ENCODE results near the gene CNGA3. TPM values are rescaled to one million over a fixed set of nuclear protein-coding genes. Genes with fewer than 3 reads are reported as not detected.

Gene CNGA3
- total RNA-seq, 4 donors from 2014 or later = 0.09 TPM; not detected in 3

- in situ Hi-C loops (cut with MboI; ENCODE audit: low sequenced_read_pairs in 4 of 4) = no loop called here
Observed at GRCh38 chr2:98334439-98335078, 11.7 kb upstream of the CNGA3 start.

GRCh38 chr2:98335271-98335670 lies 11.0 kb upstream of the CNGA3 start:
- H3K27ac ChIP-seq = no peak overlapping the region
- H3K9me3 ChIP-seq = no peaks in the 10 kb centered on the region
- in situ Hi-C loops (cut with MboI; ENCODE audit: low sequenced_read_pairs in 4 of 4) = no loop called here
- H3K27me3 ChIP-seq = no peaks in the 10 kb centered on the region
- no peaks in the 10 kb centered on the region for H3K4me1 ChIP-seq
- TF ChIP-seq CTCF (IDR thresholded peaks at IDR 0.05 in 4 of 5, conservative IDR thresholded peaks at IDR 0.05 in 1 of 5) = no peak
- TF ChIP-seq POLR2A (IDR thresholded peaks at IDR 0.05) = no peak
- H3K4me3 ChIP-seq = no peak overlapping the region
- H3K36me3 ChIP-seq = no peaks in the 10 kb centered on the region
- DNase-seq (no peak), ATAC-seq (no peak)
- intact Hi-C loops (cut with DNase I; ENCODE audit: low total_unique reads) = no loop called here

More at GRCh38 chr2:98334439-98335078, 11.7 kb upstream of the CNGA3 start:
- H3K36me3 ChIP-seq = no peaks in the 10 kb centered on the region
- no peak for DNase-seq
- H3K27me3 ChIP-seq = no peaks in the 10 kb centered on the region
- no peak for ATAC-seq
- H3K4me1 ChIP-seq = no peaks in the 10 kb centered on the region
- H3K4me3 ChIP-seq = no peak overlapping the region
- TF ChIP-seq POLR2A (IDR thresholded peaks at IDR 0.05) (no peak), CTCF (IDR thresholded peaks at IDR 0.05 in 4 of 5, conservative IDR thresholded peaks at IDR 0.05 in 1 of 5) (no peak)
- H3K9me3 ChIP-seq = no peaks in the 10 kb centered on the region
- intact Hi-C loops (cut with DNase I; ENCODE audit: low total_unique reads) = no loop called here
- no peak overlapping the region for H3K27ac ChIP-seq

GRCh38 chr2:98341241-98341640 lies 5.0 kb upstream of the CNGA3 start:
- Histone ChIP-seq H3K4me1 (no peaks in the 10 kb centered on the region), H3K36me3 (no peaks in the 10 kb centered on the region), H3K27ac (no peak overlapping the region), H3K9me3 (no peaks in the 10 kb centered on the region), H3K4me3 (no peak overlapping the region), H3K27me3 (peaks cover 14 to 17% (median 16%) of the 10 kb centered on the region in 3 donors)
- intact Hi-C loops (cut with DNase I; ENCODE audit: low total_unique reads) = no loop called here
- DNase-seq (no peak), ATAC-seq (no peak)
- TF ChIP-seq POLR2A (IDR thresholded peaks at IDR 0.05) (no peak), CTCF (IDR thresholded peaks at IDR 0.05 in 4 of 5, conservative IDR thresholded peaks at IDR 0.05 in 1 of 5) (no peak)
- in situ Hi-C loops (cut with MboI; ENCODE audit: low sequenced_read_pairs in 4 of 4) = no loop called here

- Histone ChIP-seq H3K27ac (no peak overlapping the region), H3K4me3 (no peak overlapping the region), H3K4me1 (no peaks in the 10 kb centered on the region), H3K9me3 (no peaks in the 10 kb centered on the region), H3K27me3 (peaks cover 33 to 37% (median 37%) of the 10 kb centered on the region in 3 donors), H3K36me3 (no peaks in the 10 kb centered on the region)
- no peak for ATAC-seq
- intact Hi-C loops (cut with DNase I; ENCODE audit: low total_unique reads) = no loop called here
- DNase-seq = no peak
- in situ Hi-C loops (cut with MboI; ENCODE audit: low sequenced_read_pairs in 4 of 4) = no loop called here
- TF ChIP-seq CTCF (IDR thresholded peaks at IDR 0.05 in 4 of 5, conservative IDR thresholded peaks at IDR 0.05 in 1 of 5) = no peak
- no peak for TF ChIP-seq POLR2A (IDR thresholded peaks at IDR 0.05)
Observed at GRCh38 chr2:98343285-98343684, 3.0 kb upstream of the CNGA3 start.

All from gastrocnemius medialis (tissue), 4 donors.